OCI-LY7 (cell line): ENCODE data around the gene TEX14.

Experiments
- CTCF ChIP-seq: fragments of 200-600 bp; sonication (generic); conservative IDR thresholded peaks from 2 replicates; pipeline ENCODE4 v1.5.1; 2014; ENCODE audit warnings: mild to moderate bottlenecking, antibody characterized with exemption, low read length, moderate library complexity, mixed read lengths
- EZH2phosphoT487 ChIP-seq: fragments of 200-600 bp; sonication (generic); IDR thresholded peaks from 2 replicates; pipeline ENCODE4 v1.6.1; 2018; ENCODE audit warnings: low read depth, borderline replicate concordance, mild to moderate bottlenecking, mixed run types, antibody characterized with exemption, low read length, moderate library complexity, mixed read lengths

- TF ChIP-seq EZH2phosphoT487 (no peak), CTCF (no peak)
These were observed 175.0 kb downstream of the TEX14 start for GRCh38 chr17:58516644-58517377.
